GM19467 (cell line): ENCODE results near the gene PCP4L1.
"Not testable (repeated sequence)": the region's sequence is repeated elsewhere in the genome, so short reads cannot be mapped to it uniquely, and the experiment has no call there.

Source experiments
- ATAC-seq: cut with Tn5 transposase; IDR thresholded peaks from one replicate; pipeline ENCODE4 v1.9.1; 2021; ENCODE audit warnings: mild to moderate bottlenecking, moderate library complexity; ENCODE audit not compliant: unreplicated experiment

Gene PCP4L1

GRCh38 chr1:161227196-161227871 is 31.2 kb upstream of the PCP4L1 start:
- ATAC-seq, result no peak

DNA sequence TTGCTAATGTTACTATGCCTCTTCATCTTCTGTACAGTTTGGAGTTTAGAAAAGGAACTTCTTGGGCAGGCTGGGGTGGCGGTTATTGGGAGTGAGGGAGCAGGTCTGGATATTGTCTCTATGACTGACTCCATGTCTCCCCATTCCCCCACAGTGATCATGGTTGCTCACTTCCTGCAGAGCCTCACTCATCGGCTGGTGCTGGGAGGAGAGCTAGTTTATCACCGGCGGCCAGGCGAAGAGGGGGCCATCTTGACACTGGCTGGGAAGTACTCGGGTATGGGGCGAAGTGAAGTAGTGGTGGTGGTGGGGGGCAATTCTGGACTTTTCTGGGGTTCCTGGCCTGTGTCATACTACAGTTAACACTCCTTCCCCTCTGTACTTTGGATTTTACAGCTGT is 30.5 kb upstream of the PCP4L1 start:
- ATAC-seq, result no peak

GRCh38 chr1:161229896-161230295 is 28.6 kb upstream of the PCP4L1 start:
- ATAC-seq, result no peak

GRCh38 chr1:161230762-161231161 is 27.8 kb upstream of the PCP4L1 start:
- ATAC-seq, result no peak

- no peak for ATAC-seq
Observed at GRCh38 chr1:161233102-161233501, 25.4 kb upstream of the PCP4L1 start.

DNA sequence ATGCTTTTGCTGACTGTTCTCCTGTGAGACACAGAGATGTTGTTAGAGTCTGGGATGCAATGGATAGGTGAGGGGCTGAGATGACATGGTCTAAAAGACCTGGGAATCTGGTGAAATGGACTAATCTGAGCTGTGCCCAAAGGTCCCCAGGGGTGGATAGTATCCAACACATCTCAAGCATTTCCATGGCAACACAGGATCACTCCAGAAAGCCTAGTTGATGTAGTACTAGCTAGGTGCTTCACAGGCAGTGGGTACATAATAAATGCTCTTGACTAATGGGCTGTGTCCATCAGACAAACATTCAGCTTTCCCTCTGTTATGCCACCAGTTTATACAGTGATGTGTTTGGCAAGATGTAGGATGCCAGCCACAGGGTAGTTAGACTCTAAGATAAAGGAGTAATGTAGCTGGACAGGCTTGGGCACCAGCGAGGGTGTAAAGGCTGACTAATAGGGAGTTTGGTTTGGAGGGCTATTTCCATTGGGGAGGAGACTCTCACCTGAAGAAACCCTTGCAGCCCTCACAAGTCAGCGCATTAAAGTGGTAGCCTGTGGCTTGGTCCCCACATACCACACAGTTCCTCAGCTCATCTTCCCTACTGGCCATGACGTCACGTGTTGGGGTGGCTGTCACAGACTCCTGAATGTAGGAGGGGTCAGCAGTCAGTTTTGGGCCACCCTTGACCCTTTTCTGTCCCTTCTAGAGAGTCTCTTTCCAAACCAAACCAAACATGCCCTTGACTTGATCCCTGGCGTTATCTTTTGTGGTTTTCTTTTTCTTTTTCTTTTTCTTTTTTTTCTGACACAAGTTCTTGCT is 22.4 kb upstream of the PCP4L1 start:
- ATAC-seq, result no peak

- no peak for ATAC-seq
Observed at GRCh38 chr1:161238039-161238473, 20.5 kb upstream of the PCP4L1 start, which contains the start of gene NR1I3. NR1I3 (minus strand) TSS chr1:161238203; CDS start chr1:161236565, 1,638 bp downstream.

DNA sequence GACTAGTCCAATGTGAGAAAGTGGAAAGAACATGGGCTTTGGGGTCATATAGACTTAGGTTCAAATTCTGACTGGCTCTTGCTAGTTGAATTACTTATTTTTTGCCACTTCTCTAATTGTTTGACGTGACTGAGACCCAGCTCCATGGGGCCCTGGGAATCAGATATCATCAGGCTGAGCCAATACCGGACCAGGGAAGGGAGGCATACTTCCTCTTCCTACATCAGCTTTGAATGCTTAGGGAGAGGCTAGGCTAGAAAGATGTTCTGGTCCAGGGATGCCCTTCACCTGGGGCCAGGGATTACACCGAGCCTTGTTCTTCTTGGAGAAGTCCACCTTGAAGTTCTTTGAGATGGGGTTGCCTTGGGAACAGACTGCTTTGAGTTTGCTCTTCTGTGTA is 16.9 kb upstream of the PCP4L1 start:
- ATAC-seq, result no peak

DNA sequence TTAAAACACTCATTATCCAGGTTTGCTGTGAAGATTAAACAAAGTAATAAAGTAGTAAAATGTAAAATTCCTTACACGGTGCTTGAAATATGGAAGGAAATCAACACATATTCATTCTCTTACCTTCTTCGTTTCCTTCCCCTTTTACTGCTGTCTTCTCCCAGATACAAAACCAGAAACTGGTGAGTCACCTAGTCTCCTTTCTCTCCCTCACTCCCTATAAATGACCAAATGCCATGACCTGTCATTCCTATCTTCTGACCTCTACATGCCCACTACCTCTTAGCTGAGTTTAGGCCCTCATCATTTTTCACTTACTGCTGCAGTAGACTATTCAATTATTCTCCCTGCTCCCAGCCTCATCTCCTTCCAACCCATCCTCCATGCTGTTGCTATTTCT is 16.2 kb upstream of the PCP4L1 start:
- ATAC-seq, result no peak

GRCh38 chr1:161244888-161245287 is 13.7 kb upstream of the PCP4L1 start:
- no peak for ATAC-seq

- not testable (repeated sequence) for ATAC-seq
Observed at GRCh38 chr1:161250100-161250499, 8.4 kb upstream of the PCP4L1 start.

DNA sequence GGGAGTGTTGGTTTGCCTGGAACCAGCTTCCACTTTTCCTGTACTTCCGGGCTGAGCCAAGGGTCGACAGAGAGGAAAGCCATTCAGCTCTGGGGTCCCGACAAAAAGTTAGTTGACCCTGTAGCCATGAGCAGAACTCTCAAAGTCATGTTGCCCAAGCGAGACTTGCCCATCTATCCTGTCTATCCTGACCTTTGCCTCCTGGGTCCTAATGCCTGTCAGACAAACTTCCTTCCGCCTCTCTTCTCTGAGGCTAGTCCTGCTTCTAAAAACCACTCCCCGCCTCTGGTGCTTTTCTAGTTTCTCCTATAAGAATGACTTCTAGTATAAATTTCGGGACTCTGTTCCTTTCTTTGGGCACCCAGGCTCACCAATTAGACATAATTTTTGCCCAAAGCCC is 7.7 kb upstream of the PCP4L1 start:
- no peak for ATAC-seq

DNA sequence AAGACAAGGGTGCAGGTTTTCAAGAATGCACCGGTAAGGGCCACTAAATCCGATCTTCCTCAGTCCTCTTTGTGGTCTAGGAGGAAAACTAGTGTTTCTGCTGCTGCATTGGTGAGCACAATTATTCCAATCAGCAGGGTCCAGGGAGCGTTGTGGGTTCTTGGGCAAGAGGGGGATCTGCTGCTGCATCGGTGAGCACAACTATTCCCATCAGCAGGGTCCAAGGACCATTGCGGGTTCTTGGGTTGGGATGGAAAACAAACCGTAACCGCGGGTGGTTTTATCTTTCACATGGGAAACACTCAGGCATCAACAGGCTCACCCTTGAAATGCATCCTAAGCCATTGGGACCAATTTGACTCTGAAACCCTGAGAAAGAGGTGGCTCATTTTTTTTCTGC is 7.0 kb upstream of the PCP4L1 start:
- no peak for ATAC-seq

GRCh38 chr1:161255302-161255701 is 3.2 kb upstream of the PCP4L1 start:
- ATAC-seq, result not testable (repeated sequence)

- not testable (repeated sequence) for ATAC-seq
Observed at GRCh38 chr1:161255955-161256520, 2.5 kb upstream of the PCP4L1 start.

DNA sequence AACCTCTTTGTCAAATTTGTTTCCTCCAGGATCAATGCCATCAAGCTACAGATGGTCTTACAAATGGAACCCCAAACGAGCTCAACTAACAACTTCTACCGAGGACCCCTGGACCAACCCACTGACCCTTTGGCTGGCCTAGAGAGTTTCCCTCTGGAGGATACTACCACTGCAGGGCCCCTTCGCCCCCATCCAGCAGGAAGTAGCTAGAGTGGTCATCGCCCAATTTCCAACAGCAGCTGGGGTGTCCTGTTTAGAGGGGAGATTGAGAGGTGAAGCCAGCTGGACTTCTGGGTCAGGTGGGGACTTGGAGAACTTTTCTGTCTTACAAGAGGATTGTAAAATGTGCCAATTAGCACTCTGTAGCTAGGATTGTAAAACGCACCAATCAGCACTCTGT is 1.4 kb upstream of the PCP4L1 start:
- ATAC-seq, result not testable (repeated sequence)

GRCh38 chr1:161259345-161259702 is 779 bp downstream of the PCP4L1 start:
- ATAC-seq, result no peak

DNA sequence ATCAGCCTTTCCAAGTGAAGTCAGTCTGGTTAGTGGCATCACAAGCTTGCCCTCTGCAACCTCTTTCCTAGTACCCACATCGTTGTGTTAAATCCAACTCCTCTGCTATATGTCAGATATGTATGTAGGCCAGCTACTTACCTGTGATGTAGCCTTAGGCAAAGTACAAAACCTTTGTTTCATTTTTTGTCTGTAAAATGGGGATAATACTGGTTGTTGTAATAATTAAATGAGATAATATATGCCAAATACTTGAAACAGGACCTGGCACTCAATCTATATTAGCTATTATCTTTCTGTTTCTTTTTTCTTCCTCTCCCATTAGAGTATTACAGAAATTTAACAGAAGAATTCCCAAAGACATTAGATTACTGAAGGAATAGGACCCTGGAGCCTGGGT is 1.2 kb downstream of the PCP4L1 start:
- ATAC-seq, result no peak

DNA sequence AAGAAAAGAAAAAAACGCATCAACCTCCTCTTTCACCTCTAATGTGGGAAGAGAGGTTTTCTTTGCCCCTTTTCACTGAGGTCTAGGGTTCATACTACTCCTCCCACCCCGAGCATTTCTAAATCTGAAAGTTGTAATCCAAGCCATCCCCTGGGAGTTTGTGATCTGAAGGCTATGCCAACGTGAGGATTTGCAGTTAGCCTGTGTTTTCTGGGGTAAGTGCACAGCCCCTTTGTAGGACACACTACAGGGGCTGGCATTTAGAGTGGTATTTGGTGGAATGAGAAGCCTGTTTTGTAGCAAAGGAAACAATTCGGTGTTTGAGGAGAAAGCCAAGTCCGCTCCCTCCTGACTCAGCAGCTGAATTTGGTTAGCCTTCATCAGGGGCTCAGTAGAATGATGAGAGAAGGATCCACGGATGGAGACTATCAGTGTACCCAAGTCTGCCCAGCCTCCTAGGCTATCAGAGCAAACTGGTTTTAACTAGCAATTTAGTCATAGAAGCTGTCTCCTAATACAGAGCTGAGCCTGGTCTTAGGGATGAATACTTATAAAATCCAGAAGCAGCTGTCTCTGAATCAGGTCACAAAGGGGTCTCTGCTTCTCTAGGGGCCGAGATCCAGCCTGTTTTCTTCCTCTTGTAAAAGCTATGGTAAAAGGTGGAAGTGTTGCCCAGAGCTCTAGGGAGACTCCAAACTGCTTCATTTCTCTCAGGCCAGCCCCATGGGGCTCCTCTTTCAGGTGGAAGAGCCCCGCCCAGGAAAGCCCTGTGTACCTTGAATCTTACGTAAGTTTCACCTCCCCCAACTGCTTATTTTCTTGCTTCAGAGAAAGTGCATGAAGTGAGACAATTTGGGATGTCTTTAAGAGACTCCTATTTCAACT is 2.1 kb downstream of the PCP4L1 start:
- no peak for ATAC-seq

GRCh38 chr1:161261261-161262235 is 3.0 kb downstream of the PCP4L1 start:
- no peak for ATAC-seq
